ENCODE results near the gene COL25A1.

DNA sequence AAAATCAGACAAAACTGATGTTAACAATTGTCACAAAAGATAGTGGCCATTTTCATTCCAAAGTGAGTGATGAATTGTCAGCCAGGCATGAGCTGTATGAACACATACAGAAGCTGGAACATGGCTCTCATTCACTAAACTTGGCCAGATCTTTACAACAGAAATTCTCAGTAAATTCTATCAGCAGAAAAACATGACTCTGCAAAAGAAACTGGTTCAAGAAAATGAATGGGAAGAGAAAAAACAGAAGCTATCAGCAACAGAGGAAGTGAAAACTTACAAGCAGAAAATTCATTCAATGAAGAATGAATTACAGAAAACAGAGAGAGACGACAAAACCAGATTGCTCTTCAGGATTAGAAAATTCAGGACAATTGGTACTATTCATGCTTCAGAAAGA, 249.6 kb downstream of the COL25A1 start:
- TF ChIP-seq, protein P1, sequence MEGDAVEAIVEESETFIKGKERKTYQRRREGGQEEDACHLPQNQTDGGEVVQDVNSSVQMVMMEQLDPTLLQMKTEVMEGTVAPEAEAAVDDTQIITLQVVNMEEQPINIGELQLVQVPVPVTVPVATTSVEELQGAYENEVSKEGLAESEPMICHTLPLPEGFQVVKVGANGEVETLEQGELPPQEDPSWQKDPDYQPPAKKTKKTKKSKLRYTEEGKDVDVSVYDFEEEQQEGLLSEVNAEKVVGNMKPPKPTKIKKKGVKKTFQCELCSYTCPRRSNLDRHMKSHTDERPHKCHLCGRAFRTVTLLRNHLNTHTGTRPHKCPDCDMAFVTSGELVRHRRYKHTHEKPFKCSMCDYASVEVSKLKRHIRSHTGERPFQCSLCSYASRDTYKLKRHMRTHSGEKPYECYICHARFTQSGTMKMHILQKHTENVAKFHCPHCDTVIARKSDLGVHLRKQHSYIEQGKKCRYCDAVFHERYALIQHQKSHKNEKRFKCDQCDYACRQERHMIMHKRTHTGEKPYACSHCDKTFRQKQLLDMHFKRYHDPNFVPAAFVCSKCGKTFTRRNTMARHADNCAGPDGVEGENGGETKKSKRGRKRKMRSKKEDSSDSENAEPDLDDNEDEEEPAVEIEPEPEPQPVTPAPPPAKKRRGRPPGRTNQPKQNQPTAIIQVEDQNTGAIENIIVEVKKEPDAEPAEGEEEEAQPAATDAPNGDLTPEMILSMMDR (conservative IDR thresholded peaks at IDR 0.05; ENCODE audit: low read depth, low read length): no peak
- no peak for TF ChIP-seq EZH2 (IDR thresholded peaks at IDR 0.05; ENCODE audit: borderline replicate concordance, low read depth, low read length, poor library complexity, severe bottlenecking)
